GM12872 (cell line): ENCODE data around the gene ACOT7.

Source experiments
- TF ChIP-seq, protein P1 (sequence below): IDR thresholded peaks from 3 replicates; pipeline ENCODE4 v1.5.1; 2011; ENCODE audit warnings: low read depth, mild to moderate bottlenecking, low read length, moderate library complexity; ENCODE audit not compliant: insufficient read depth

Gene ACOT7

DNA sequence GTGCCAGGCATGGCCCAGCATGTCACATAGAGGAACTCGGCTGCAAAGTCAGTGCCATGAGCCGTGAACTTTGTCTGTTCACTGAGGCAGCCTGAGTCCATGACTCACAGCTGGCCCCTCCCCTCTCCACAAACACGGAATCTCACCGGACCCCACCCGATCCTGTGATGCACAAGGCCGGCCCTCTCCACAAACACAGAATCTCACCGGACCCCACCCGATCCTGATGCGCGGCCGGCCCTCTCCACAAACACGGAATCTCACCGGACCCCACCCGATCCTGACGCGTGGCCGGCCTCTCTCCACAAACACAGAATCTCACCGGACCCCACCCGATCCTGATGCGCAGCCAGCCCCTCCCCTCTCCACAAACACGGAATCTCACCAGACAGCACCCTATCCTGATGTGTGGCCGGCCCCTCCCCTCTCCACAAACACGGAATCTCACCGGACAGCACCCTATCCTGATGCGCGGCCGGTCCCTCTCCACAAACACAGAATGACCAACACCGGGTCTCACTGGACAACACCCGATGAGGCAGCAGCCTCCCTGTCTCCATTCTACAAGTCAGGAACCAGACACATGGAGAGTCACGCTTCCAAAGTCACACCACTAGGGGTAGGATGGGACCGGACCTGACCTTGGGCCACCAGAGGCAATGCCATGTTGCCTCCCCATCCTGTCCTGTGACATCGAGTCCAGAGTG is 93.1 kb downstream of the ACOT7 start:
- TF ChIP-seq, protein P1, sequence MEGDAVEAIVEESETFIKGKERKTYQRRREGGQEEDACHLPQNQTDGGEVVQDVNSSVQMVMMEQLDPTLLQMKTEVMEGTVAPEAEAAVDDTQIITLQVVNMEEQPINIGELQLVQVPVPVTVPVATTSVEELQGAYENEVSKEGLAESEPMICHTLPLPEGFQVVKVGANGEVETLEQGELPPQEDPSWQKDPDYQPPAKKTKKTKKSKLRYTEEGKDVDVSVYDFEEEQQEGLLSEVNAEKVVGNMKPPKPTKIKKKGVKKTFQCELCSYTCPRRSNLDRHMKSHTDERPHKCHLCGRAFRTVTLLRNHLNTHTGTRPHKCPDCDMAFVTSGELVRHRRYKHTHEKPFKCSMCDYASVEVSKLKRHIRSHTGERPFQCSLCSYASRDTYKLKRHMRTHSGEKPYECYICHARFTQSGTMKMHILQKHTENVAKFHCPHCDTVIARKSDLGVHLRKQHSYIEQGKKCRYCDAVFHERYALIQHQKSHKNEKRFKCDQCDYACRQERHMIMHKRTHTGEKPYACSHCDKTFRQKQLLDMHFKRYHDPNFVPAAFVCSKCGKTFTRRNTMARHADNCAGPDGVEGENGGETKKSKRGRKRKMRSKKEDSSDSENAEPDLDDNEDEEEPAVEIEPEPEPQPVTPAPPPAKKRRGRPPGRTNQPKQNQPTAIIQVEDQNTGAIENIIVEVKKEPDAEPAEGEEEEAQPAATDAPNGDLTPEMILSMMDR, result no peak

GRCh38 chr1:6299557-6300165 is 93.9 kb downstream of the ACOT7 start:
- TF ChIP-seq, protein P1, result no peak

- TF ChIP-seq, protein P1, result no peak
Measured at GRCh38 chr1:6298940-6299465, 94.6 kb downstream of the ACOT7 start.

DNA sequence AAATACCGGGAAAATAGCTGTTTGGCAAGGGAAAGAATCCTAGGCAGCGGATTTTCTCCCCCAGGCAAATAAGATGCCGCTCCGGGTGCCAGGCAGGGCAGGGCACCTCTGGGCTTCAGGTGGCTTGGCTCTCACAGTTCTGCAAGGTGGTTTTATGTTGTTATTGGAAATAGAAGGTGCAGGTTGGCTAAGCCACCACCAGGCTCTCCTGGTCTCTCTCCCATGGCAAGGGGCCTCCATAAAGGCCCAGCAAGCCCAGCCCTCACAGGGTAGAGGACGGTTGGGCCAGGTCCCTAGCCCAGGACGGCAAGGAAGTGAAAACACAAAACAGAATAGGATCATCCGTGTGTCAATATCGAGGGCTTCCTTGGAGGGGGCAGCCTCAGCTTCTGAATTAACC is 95.0 kb downstream of the ACOT7 start:
- TF ChIP-seq, protein P1, result no peak

DNA sequence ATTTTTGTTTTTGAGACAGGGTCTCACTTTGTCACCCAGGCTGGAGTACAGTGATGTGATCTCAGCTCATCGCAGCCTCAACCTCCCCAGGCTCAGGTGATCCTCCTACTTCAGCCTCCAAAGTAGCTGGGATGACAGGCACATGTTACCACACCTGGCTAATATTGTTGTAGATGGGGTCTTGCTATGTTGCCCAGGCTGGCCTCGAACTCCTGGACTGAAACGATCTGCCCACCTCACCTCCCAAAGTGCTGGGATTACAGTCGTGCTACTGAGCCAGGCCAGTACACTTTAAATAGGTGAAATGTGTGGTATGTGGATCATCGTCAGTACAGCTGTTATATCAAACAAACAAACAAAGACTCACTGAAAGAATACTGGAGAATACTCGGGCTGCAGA is 97.7 kb downstream of the ACOT7 start:
- TF ChIP-seq, protein P1, result no peak

DNA sequence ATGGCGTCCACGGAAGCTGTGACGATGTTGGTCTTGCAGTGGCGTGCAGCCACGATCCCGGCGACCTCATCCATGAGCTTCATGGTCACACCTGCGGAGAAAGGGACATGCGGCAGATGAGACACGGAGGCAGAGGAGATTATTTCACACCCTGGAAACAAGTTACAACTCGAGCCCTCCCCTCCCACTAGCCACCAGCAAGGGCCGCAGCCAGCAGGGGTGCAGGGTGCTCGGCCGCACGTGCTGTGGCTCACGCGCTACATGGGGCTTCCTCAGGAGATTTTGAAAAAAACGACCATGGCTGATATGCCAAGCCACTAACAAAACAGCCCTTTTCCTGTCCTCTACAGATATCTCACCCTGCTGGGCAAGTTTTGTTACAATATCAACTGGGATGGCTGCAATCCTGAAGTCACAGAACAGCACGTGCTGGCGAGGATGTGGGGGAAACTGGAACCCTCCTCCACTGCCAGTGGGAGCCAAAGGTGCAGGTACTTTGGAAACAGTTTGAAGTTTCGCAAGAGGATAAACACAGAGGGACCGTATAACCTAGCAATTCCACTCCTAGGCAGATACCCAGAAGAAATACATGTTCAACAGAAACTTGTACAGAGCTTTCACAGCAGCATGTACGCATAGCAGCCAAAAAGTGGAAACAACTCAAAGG is 98.5 kb downstream of the ACOT7 start:
- TF ChIP-seq, protein P1, result no peak

DNA sequence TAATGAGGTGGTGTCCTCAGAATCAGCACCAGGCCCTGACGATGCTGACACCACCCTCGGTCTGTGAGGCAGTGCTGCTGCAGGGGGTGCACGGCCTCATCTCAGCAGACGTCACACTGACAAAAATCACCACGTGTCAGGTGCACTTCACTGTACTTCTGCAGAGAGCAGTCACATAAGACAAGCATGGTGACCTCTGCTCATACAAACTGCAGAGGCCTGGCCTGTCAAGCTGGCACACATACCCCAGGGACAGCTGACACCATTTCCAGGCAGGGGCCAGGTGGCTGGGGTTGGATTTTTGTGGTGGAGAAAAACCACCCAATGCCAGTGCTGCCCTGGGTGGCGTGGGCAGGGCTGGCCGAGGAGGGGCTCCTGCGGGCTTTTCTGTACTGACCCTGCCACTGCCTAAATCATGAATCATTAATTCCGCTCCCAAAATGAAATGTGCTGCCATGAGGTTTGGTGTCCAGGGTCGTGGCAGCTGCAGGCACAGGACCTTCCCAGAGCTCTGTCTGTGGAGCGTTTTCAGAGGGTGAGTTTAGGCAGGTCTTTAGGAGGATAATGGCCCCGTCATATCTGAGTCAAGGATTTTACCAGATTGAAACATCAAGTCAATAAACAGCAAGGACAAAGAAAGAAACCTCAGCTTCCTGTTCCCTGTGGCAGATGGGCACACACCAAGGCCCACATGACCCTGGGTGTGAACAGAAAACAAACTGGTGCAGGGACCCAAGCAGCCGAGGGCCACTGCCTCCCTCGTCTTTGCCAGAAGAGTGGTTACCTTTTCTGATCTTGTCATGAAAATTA is 99.3 kb downstream of the ACOT7 start:
- TF ChIP-seq, protein P1, result no peak
